HG02970 (cell line): ENCODE results near the gene FABP7.

ENCODE experiments used
- ATAC-seq: cut with Tn5 transposase; IDR thresholded peaks from one replicate; pipeline ENCODE4 v1.9.1; 2021; ENCODE audit warnings: mild to moderate bottlenecking, moderate library complexity, moderate number of reproducible peaks; ENCODE audit not compliant: unreplicated experiment, low FRiP score

The FABP7 gene

GRCh38 chr6:122831511-122831910, 52.0 kb downstream of the FABP7 start:
- no peak for ATAC-seq

GRCh38 chr6:122832459-122832858, 52.9 kb downstream of the FABP7 start:
- ATAC-seq = no peak

DNA sequence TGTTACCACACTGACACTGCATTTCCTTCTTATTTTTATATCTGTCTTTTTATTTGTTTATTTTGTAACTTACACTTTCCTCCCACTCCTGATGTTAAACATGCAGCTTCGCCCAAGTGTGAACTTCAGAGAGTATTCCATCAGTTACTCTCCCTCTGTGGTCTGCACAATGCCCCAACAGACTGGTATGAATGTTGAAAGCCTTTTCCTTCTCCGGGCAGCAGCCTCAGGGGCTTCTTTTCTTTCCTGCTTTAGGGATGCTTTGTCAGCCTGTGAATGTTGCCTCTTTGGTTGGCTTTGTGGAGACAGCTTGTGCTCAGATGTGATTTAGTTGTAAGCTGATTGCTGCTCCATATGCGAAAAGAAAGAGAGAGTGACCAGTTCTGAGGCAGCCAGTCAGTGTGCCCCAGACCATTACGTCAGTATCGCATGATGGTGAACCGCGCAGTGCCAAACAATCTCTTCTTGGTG, 53.5 kb downstream of the FABP7 start:
- no peak for ATAC-seq
